MM.1S (cell line): ENCODE results near the gene GRHL3.

Source experiments
- DNase-seq: peaks from one replicate; pipeline ENCODE4 v3.0.0-alpha.2; 2015
- H2AFZ ChIP-seq: fragments of 300-600 bp; sonication (generic); 2 replicates; pipeline ENCODE4 v1.6.0; 2016; ENCODE audit warnings: antibody characterized with exemption, low read length
- H3F3A ChIP-seq: fragments of 300-600 bp; sonication (generic); 2 replicates; pipeline ENCODE4 v1.6.1; 2016; ENCODE audit warnings: mild to moderate bottlenecking, antibody characterized with exemption, low read length, moderate library complexity, mixed read lengths; ENCODE audit not compliant: insufficient read depth
- H3K27ac ChIP-seq: fragments of 300-600 bp; sonication (generic); 2 replicates; pipeline ENCODE4 v1.5.1; 2016; ENCODE audit warnings: mild to moderate bottlenecking, low read length
- H3K27me3 ChIP-seq: fragments of 300-600 bp; sonication (generic); replicated peaks from 2 replicates; pipeline ENCODE4 v1.6.0; 2016; ENCODE audit warnings: low read length; ENCODE audit not compliant: insufficient read depth
- H3K36me3 ChIP-seq: fragments of 300-600 bp; sonication (generic); replicated peaks from 2 replicates; pipeline ENCODE4 v1.6.1; 2016; ENCODE audit warnings: mild to moderate bottlenecking, low read length, mixed read lengths; ENCODE audit not compliant: insufficient read depth
- H3K4me1 ChIP-seq: fragments of 300-600 bp; sonication (generic); 2 replicates; pipeline ENCODE4 v1.6.1; 2016; ENCODE audit warnings: low read length, mixed read lengths
- H3K4me2 ChIP-seq: fragments of 300-600 bp; sonication (generic); 2 replicates; pipeline ENCODE4 v1.6.0; 2016; ENCODE audit warnings: low read depth, low read length
- H3K4me3 ChIP-seq: fragments of 300-600 bp; sonication (generic); 2 replicates; pipeline ENCODE4 v1.5.1; 2016; ENCODE audit warnings: low read length, mixed read lengths
- H3K79me2 ChIP-seq: fragments of 300-600 bp; sonication (generic); 2 replicates; pipeline ENCODE4 v1.6.1; 2016; ENCODE audit warnings: mixed run types, low read length, mixed read lengths
- H3K9ac ChIP-seq: fragments of 300-600 bp; sonication (generic); 2 replicates; pipeline ENCODE4 v1.6.1; 2016; ENCODE audit warnings: low read length, mixed read lengths
- H3K9me2 ChIP-seq: fragments of 300-600 bp; sonication (generic); replicated peaks from 2 replicates; pipeline ENCODE4 v1.6.1; 2016; ENCODE audit warnings: mild to moderate bottlenecking, low read length, mixed read lengths; ENCODE audit not compliant: insufficient read depth
- H3K9me3 ChIP-seq: fragments of 300-600 bp; sonication (generic); replicated peaks from 2 replicates; pipeline ENCODE4 v1.6.1; 2016; ENCODE audit warnings: mild to moderate bottlenecking, low read length, mixed read lengths; ENCODE audit not compliant: insufficient read depth
- H4K20me1 ChIP-seq: fragments of 300-600 bp; sonication (generic); 2 replicates; pipeline ENCODE4 v1.6.1; 2016; ENCODE audit warnings: mild to moderate bottlenecking, low read length, moderate library complexity, mixed read lengths; ENCODE audit not compliant: insufficient read depth
- EZH2 ChIP-seq: fragments of 300-600 bp; sonication (generic); optimal IDR thresholded peaks from 2 replicates; pipeline ENCODE3; 2017; ENCODE audit warnings: low read depth, mild to moderate bottlenecking, antibody characterized with exemption, low read length, mixed read lengths
- EZH2phosphoT487 ChIP-seq: fragments of 300-600 bp; sonication (generic); IDR thresholded peaks from 2 replicates; pipeline ENCODE4 v1.6.1; 2018; ENCODE audit warnings: antibody characterized with exemption, low read length
- TF ChIP-seq, protein P1 (sequence below): fragments of 300-600 bp; sonication (generic); IDR thresholded peaks from 2 replicates; pipeline ENCODE4 v1.5.1; 2016; ENCODE audit warnings: antibody characterized with exemption, low read length, mixed read lengths

The GRHL3 gene

DNA sequence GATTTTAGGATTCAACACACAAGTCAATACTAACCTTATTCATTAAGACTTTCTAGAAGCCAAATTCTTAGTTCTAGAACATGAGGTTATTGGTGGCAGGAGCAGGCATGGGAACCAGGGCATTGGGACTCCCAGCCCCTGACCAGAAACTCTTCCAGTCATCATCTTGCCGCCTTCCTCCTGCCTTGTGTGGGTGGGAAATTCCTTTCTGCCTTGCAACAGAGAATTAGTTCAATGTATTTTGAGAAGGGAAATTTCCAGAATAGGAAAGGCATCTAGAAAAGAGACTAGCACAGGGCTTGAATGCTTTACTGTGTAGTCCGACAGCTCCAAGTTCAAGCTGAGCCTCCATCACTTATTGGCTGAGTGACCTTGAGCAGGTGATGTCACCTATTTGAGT, 8.7 kb downstream of the GRHL3 start:
- Histone ChIP-seq H3K4me3 (no peak overlapping the region), H3K27me3 (no peaks in the 10 kb centered on the region), H3K9ac (no peak overlapping the region), H3F3A (peaks cover 8% of the 10 kb centered on the region), H3K4me2 (no peak overlapping the region), H3K9me2 (no peaks in the 10 kb centered on the region), H4K20me1 (peaks cover 5% of the 10 kb centered on the region; the same call in 1 of the 2 replicates), H2AFZ (no peak overlapping the region), H3K4me1 (peaks cover 27% of the 10 kb centered on the region), H3K9me3 (no peaks in the 10 kb centered on the region), H3K79me2 (peaks cover 98% of the 10 kb centered on the region), H3K27ac (no peak overlapping the region), H3K36me3 (peaks cover 3% of the 10 kb centered on the region)
- TF ChIP-seq EZH2phosphoT487 (no peak), EZH2 (no peak)
- TF ChIP-seq, protein P1, sequence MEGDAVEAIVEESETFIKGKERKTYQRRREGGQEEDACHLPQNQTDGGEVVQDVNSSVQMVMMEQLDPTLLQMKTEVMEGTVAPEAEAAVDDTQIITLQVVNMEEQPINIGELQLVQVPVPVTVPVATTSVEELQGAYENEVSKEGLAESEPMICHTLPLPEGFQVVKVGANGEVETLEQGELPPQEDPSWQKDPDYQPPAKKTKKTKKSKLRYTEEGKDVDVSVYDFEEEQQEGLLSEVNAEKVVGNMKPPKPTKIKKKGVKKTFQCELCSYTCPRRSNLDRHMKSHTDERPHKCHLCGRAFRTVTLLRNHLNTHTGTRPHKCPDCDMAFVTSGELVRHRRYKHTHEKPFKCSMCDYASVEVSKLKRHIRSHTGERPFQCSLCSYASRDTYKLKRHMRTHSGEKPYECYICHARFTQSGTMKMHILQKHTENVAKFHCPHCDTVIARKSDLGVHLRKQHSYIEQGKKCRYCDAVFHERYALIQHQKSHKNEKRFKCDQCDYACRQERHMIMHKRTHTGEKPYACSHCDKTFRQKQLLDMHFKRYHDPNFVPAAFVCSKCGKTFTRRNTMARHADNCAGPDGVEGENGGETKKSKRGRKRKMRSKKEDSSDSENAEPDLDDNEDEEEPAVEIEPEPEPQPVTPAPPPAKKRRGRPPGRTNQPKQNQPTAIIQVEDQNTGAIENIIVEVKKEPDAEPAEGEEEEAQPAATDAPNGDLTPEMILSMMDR, result no peak
- no peak for DNase-seq

DNA sequence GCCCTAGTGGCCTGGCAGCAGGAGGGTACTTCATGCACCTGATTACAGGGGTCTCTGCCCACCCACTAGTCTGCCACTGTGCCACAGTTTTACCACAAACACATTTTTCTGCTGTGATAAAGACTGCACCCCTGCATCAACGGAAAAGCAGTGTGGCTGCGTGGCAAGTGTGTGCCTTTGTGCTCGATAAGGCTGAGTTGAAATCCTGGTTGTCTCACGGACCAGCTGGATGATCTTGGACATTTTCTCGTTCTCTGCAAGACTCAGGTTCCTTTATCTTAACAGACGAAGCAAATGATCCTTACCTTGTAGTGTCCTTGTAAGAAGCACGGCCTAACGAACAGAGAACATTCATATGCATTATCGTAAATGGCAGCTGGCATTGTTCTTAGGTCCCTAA, 10.2 kb downstream of the GRHL3 start:
- Histone ChIP-seq H3K79me2 (peaks cover 87% of the 10 kb centered on the region), H3F3A (no peaks in the 10 kb centered on the region), H3K27me3 (no peaks in the 10 kb centered on the region), H3K9me2 (no peaks in the 10 kb centered on the region), H2AFZ (no peak overlapping the region), H4K20me1 (peaks cover 5% of the 10 kb centered on the region; the same call in 1 of the 2 replicates), H3K36me3 (peaks cover 7% of the 10 kb centered on the region), H3K4me1 (peaks cover 13% of the 10 kb centered on the region), H3K9ac (no peak overlapping the region), H3K27ac (no peak overlapping the region), H3K4me2 (no peak overlapping the region), H3K9me3 (no peaks in the 10 kb centered on the region), H3K4me3 (no peak overlapping the region)
- DNase-seq, result no peak
- TF ChIP-seq, protein P1, result no peak
- TF ChIP-seq EZH2 (no peak), EZH2phosphoT487 (no peak)

DNA sequence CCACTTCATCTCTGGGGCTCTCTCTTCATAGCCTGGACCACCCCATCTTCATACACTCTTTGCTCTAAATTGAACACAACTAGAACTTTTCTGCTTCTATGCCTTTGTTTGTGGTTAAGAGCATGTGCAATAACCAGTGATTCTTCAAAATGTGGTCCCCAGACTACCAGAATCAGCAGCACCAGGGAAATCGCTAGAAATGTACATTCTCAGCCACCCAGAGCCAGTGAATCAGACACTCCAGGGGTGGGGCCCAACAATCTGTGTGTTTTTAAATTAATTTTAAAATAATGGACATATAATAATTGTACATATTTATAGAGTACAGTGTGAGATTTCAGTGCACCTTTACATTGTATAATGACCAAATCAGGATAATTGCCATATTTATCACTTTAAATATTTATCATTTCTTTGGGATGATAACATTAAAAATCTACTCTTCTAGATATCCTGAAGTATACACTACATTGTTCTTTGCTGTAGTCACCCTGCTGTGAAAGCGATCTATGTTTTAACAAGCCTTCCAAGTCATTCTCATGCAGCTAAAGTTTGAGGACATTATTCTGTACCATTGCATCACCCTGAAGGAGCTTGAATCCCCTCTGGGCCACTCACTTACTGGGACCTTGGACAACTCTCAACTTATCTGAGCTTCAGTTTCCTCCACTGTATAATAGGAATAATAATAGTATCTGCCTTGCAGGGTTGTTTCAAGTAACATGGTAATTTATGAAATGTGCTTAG, 10.8 kb downstream of the GRHL3 start:
- Histone ChIP-seq H3K9me2 (no peaks in the 10 kb centered on the region), H3K4me2 (no peak overlapping the region), H3K9me3 (no peaks in the 10 kb centered on the region), H2AFZ (no peak overlapping the region), H3K27me3 (no peaks in the 10 kb centered on the region), H3K9ac (no peak overlapping the region), H4K20me1 (peaks cover 5% of the 10 kb centered on the region; the same call in 1 of the 2 replicates), H3K27ac (no peak overlapping the region), H3F3A (no peaks in the 10 kb centered on the region), H3K4me1 (peaks cover 6% of the 10 kb centered on the region), H3K79me2 (peaks cover 81% of the 10 kb centered on the region), H3K4me3 (no peak overlapping the region), H3K36me3 (peaks cover 7% of the 10 kb centered on the region)
- DNase-seq, result no peak
- TF ChIP-seq, protein P1, result no peak
- no peak for TF ChIP-seq EZH2phosphoT487
- TF ChIP-seq EZH2, result no peak
